BLaER1 treated with 17β-estradiol and CSF1 and Interleukin-3, amounts not matched to agents 10 nM and 100 nM (cell line): ENCODE results near the gene C11orf54.

ENCODE experiments used
- H3K27ac ChIP-seq, 11 experiments: shearing (Covaris generic); formaldehyde crosslinking; 2 replicates each; pipeline ENCODE4 v1.8.1; 2022
- H3K27me3 ChIP-seq, 11 experiments: shearing (Covaris generic); formaldehyde crosslinking; 2 replicates each; pipeline ENCODE4 v1.8.1; 2022
- H3K36me3 ChIP-seq, 11 experiments: shearing (Covaris generic); formaldehyde crosslinking; 2 replicates each; pipeline ENCODE4 v1.8.1; 2022
- H3K4me1 ChIP-seq, 10 experiments: shearing (Covaris generic); formaldehyde crosslinking; 2 replicates each; pipeline ENCODE4 v1.8.1; 2022
- H3K4me2 ChIP-seq, 11 experiments: shearing (Covaris generic); formaldehyde crosslinking; 2 replicates each; pipeline ENCODE4 v1.8.1; 2022
- H3K4me3 ChIP-seq, 10 experiments: shearing (Covaris generic); formaldehyde crosslinking; 2 replicates each; pipeline ENCODE4 v1.8.1; 2022
- H3K9ac ChIP-seq, 11 experiments: shearing (Covaris generic); formaldehyde crosslinking; 2 replicates each; pipeline ENCODE4 v1.8.1; 2022
- H3K9me3 ChIP-seq, 11 experiments: shearing (Covaris generic); formaldehyde crosslinking; replicated peaks in 1 of 11; 2 replicates each; pipeline ENCODE4 v1.8.1; 2022
- H4K20me1 ChIP-seq, 11 experiments: shearing (Covaris generic); formaldehyde crosslinking; 2 replicates each; pipeline ENCODE4 v1.8.1; 2022
- Cebpa-rat ChIP-seq, 11 experiments: shearing (Covaris generic); IDR thresholded peaks; 2 replicates each; pipeline ENCODE4 v1.8.1; 2022

C11orf54 gene

DNA sequence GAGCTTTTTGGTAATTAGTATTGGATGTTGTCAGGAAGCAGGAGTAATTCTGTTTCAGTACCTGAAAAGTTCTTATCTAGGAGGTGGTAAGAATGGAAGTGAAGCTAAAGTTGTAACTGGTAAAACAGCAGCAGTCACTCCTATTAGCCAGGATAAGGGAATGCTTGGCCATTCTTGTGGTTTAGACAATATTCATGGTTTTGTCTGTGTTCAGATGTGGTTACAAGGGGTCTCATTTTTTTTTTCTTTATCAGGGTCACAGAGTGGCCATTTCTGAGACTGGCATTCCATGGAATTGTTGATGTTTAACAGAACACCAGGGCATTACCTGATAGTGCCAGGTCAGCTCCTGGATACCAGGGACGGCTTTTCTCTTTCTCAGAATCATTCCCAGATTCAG lies 24.0 kb upstream of the C11orf54 start:
- Histone ChIP-seq H4K20me1 (no peaks in the 10 kb centered on the region), H3K27me3 (no peaks in the 10 kb centered on the region), H3K36me3 (peaks cover 59 to 93% (median 75%) of the 10 kb centered on the region in 11 experiments), H3K9me3 (peaks cover 0 to 18% (median 4%) of the 10 kb centered on the region in 11 experiments; a peak in 5 of 22 replicates), H3K4me1 (peaks cover 14 to 38% (median 26%) of the 10 kb centered on the region in 10 experiments), H3K4me3 (no peak overlapping the region; a peak in 1 of 20 replicates), H3K9ac (peak overlapping the region in 7 of 11 experiments; percentile 26 to 67 (median 59); a peak in 10 of 22 replicates), H3K27ac (peak overlapping the region in 9 of 11 experiments; percentile 63 to 88 (median 83); a peak in 19 of 22 replicates), H3K4me2 (peak overlapping the region; percentile 68 to 84 (median 71); a peak in 21 of 22 replicates)
- TF ChIP-seq Cebpa-rat (IDR thresholded peaks at IDR 0.05) = no peak

DNA sequence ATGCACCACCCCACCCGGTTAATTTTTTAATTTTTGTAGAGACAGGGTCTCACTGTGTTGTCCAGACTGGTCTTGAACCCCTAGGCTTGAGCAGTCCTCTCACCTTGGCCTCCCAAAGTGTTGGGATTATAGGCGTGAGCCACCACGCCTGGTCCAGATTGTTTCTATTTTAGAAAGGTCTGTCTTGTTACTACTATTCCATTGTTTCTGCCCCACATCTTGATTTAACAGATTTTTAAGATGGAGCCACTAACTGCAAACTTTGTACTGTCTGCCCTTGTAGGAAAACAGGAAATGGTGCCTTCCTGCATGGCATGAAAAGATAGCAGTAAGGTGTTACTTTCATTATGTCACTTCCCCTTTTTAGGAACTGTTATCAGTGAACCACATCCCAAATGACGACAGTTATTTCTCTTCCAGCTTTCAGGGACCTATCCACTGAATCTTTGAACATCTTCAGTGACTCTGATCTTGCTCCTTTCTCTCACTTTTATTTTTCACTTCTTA lies 23.4 kb upstream of the C11orf54 start:
- Histone ChIP-seq H3K4me1 (peaks cover 14 to 38% (median 26%) of the 10 kb centered on the region in 10 experiments), H4K20me1 (no peaks in the 10 kb centered on the region), H3K9me3 (peaks cover 0 to 18% (median 4%) of the 10 kb centered on the region in 11 experiments; a peak in 5 of 22 replicates), H3K9ac (peak overlapping the region in 8 of 11 experiments; percentile 26 to 67 (median 58); a peak in 12 of 22 replicates), H3K27ac (peak overlapping the region in 10 of 11 experiments; percentile 39 to 88 (median 80); a peak in 20 of 22 replicates), H3K4me3 (peak overlapping the region in 3 of 10 experiments; percentile 6 to 33 (median 25); a peak in 3 of 20 replicates), H3K36me3 (peaks cover 60 to 93% (median 78%) of the 10 kb centered on the region in 11 experiments), H3K27me3 (no peaks in the 10 kb centered on the region), H3K4me2 (peak overlapping the region; percentile 68 to 84 (median 71))
- TF ChIP-seq Cebpa-rat (IDR thresholded peaks at IDR 0.05) = no peak

DNA sequence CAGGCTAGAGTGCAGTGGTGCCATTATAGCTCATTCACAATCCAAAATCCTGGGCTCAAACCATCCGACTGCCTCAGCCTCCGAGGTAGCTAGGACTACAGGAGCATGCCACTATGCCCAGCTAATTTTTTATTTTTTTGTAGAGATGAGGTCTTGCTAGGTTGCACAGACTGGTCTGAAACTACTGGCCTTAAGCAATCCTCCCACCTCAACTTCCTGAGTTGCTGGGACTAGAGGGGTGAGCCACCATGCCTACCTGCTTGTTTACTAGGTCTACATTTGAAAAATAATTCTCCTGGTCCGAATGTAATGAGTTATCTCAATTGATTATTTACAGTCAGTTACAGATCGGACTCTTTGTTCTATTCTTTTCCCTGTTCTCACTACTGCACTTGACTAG lies 22.2 kb upstream of the C11orf54 start:
- peaks cover 14 to 38% (median 26%) of the 10 kb centered on the region in 10 experiments for H3K4me1 ChIP-seq
- no peak overlapping the region for H3K4me3 ChIP-seq
- H3K27me3 ChIP-seq = no peaks in the 10 kb centered on the region
- H3K36me3 ChIP-seq = peaks cover 63 to 93% (median 75%) of the 10 kb centered on the region in 11 experiments
- TF ChIP-seq Cebpa-rat (IDR thresholded peaks at IDR 0.05) = no peak
- 0 out of 22 replicates have a peak, but pooled peaks cover 0 to 3% (median 0%) of the 10 kb centered on the region in 11 experiments for H4K20me1 ChIP-seq
- peaks cover 0 to 16% (median 4%) of the 10 kb centered on the region in 11 experiments; a peak in 5 of 22 replicates for H3K9me3 ChIP-seq
- H3K4me2 ChIP-seq = peak overlapping the region in 6 of 11 experiments; percentile 15 to 82 (median 58); a peak in 9 of 22 replicates
- peak overlapping the region in 6 of 11 experiments; percentile 20 to 88 (median 84); a peak in 9 of 22 replicates for H3K27ac ChIP-seq
- no peak overlapping the region for H3K9ac ChIP-seq

DNA sequence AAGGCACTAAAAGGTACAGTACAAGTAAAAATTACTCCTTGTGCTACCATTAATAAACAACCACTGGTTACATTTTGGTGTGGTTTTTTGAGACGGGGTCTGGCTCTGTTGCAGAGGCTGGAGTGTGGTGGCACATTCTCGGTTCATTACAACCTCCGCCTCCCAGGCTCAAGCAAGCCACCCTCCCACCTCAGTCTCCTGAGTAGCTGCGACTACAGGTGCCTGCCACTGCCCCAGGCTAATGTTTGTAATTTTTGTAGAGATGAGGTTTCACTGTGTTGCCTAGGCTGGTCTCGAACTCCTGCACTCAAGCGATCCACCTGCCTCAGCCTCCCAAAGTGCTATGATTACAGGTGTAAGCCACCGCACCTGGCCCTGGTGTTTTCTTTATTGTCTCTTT lies 20.9 kb upstream of the C11orf54 start:
- no peak overlapping the region for H3K27ac ChIP-seq
- no peak overlapping the region for H3K4me2 ChIP-seq
- H3K4me3 ChIP-seq = no peak overlapping the region
- H3K9me3 ChIP-seq = peaks cover 0 to 9% (median 2%) of the 10 kb centered on the region in 11 experiments; a peak in 5 of 22 replicates
- H3K4me1 ChIP-seq = peaks cover 14 to 37% (median 26%) of the 10 kb centered on the region in 10 experiments
- no peak for TF ChIP-seq Cebpa-rat (IDR thresholded peaks at IDR 0.05)
- no peaks in the 10 kb centered on the region for H3K27me3 ChIP-seq
- H4K20me1 ChIP-seq = 0 out of 22 replicates have a peak, but pooled peaks cover 0 to 5% (median 0%) of the 10 kb centered on the region in 11 experiments
- peaks cover 59 to 93% (median 75%) of the 10 kb centered on the region in 11 experiments for H3K36me3 ChIP-seq
- H3K9ac ChIP-seq = no peak overlapping the region

DNA sequence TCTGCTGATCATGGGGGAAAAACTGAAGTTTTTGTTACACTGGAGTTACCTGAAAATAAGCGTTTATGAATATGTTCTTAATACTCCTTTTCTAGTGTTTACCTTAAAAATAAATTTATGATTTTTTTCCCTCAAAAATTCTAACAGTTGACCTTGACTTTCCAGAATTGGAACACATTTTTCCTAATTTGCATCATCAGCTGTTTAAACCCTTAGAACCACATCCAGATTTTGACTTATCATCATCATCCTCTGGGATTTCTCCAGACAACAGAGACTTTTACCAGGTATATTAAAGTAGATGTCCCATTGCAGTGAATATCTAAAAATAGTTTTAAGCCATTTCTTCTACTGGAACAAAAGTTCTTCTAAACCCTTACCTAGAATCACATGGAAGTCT lies 17.4 kb upstream of the C11orf54 start:
- Histone ChIP-seq H3K9me3 (no peaks in the 10 kb centered on the region), H3K4me1 (peaks cover 0 to 6% (median 4%) of the 10 kb centered on the region in 10 experiments; a peak in 12 of 20 replicates), H3K27ac (no peak overlapping the region), H3K36me3 (peaks cover 69 to 99% (median 88%) of the 10 kb centered on the region in 11 experiments), H3K27me3 (no peaks in the 10 kb centered on the region), H3K4me2 (no peak overlapping the region), H3K9ac (no peak overlapping the region), H3K4me3 (no peak overlapping the region), H4K20me1 (peaks cover 1 to 28% (median 22%) of the 10 kb centered on the region in 11 experiments; a peak in 20 of 22 replicates)
- no peak for TF ChIP-seq Cebpa-rat (IDR thresholded peaks at IDR 0.05)

DNA sequence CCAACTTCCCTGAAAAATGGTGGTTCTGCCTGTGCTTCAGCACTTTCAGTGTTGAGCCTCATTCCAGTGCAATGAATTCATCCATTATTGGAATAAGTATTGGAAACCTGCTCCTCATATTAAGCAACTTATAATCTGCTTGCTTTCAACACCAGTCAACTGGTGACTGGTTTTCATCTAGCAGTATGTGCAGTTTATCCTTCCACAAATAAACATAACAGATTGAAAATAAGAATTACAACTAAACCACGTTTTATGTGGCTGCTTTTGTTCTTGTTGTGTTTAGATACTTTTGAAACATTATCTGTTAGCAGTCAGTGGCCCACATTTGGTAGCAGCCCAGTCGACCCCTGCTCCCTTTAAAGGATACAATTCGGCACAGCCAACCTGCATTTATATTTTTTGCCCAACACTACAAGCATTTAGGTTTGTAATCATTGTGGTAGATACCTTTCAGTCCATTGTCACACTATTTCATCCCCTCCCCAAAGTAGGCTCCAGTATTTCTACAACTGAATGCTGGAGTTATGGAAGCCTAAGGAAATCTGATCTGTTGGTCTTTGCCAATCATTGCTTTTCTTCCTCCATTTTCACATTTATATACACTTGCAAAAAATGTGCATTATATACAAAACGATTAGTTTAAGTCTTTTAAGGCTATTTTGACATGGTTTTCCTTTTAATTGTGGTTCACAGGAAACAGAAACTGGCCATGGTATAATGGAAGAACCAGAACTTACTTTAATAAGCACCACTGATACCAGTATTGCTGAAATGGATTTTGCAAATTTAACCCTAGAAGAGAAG lies 13.3 kb upstream of the C11orf54 start:
- H4K20me1 ChIP-seq = peaks cover 42 to 69% (median 62%) of the 10 kb centered on the region in 11 experiments
- TF ChIP-seq Cebpa-rat (IDR thresholded peaks at IDR 0.05) = no peak
- no peak overlapping the region for H3K27ac ChIP-seq
- H3K27me3 ChIP-seq = no peaks in the 10 kb centered on the region
- H3K4me1 ChIP-seq = peaks cover 0 to 2% (median 1%) of the 10 kb centered on the region in 10 experiments; a peak in 13 of 20 replicates
- peaks cover 87 to 100% (median 99%) of the 10 kb centered on the region in 11 experiments for H3K36me3 ChIP-seq
- no peak overlapping the region for H3K4me2 ChIP-seq
- no peak overlapping the region for H3K4me3 ChIP-seq
- H3K9ac ChIP-seq = no peak overlapping the region
- no peaks in the 10 kb centered on the region for H3K9me3 ChIP-seq

DNA sequence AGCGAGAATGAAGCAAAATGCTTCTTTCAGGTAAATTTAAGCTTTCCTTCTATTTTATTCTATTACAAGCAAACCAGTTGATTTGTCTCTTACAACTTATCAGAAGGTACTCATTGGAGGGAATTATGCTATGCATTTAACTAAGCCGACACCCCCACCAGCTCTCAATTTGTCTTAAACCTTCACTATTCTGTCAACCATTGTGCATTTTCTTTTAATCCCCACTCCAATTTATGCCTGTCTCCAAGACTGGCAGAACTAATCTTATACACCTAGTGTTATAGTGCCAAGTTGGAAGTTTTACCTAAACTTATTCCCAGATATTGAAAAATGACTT lies 12.7 kb upstream of the C11orf54 start:
- H4K20me1 ChIP-seq = peaks cover 48 to 75% (median 68%) of the 10 kb centered on the region in 11 experiments
- no peak overlapping the region for H3K27ac ChIP-seq

DNA sequence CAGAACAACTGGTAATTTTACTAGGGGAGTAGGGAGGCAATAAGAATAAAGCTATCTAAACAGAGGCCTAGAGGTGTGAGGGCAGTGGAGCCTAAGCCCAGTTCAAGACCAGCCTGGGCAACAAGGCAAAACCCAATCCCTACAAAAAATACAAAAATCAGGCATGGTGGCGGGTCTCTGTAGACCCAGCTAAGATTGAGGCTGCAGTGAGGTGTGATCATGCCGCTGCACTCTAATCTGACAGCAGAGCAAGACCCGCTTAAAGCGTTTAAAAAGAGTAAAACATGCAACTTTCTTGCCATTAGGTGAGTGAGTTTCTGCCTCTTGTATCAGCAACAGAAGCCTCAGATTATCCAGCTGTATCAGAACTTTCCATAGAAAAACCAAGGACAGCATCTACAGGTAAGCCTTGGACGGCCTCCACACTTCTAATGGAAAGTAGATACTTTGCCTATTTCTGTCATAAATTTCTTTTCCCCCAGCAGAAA lies 12.3 kb upstream of the C11orf54 start:
- H3K9me3 ChIP-seq = no peaks in the 10 kb centered on the region
- no peaks in the 10 kb centered on the region for H3K27me3 ChIP-seq
- H3K4me2 ChIP-seq = no peak overlapping the region
- H3K4me3 ChIP-seq = no peak overlapping the region
- H4K20me1 ChIP-seq = peaks cover 52 to 79% (median 72%) of the 10 kb centered on the region in 11 experiments
- H3K27ac ChIP-seq = no peak overlapping the region
- no peak overlapping the region for H3K9ac ChIP-seq
- peaks cover 8 to 12% (median 11%) of the 10 kb centered on the region in 10 experiments; a peak in 18 of 20 replicates for H3K4me1 ChIP-seq
- no peak for TF ChIP-seq Cebpa-rat (IDR thresholded peaks at IDR 0.05)
- peaks cover 89 to 100% (median 99%) of the 10 kb centered on the region in 11 experiments for H3K36me3 ChIP-seq

More for the DNA sequence above, 12.7 kb upstream of the C11orf54 start:
- H3K4me3 ChIP-seq = no peak overlapping the region
- no peaks in the 10 kb centered on the region for H3K27me3 ChIP-seq
- H3K9ac ChIP-seq = no peak overlapping the region
- H3K36me3 ChIP-seq = peaks cover 87 to 100% (median 99%) of the 10 kb centered on the region in 11 experiments
- TF ChIP-seq Cebpa-rat (IDR thresholded peaks at IDR 0.05) = no peak
- H3K9me3 ChIP-seq = no peaks in the 10 kb centered on the region
- H3K4me2 ChIP-seq = no peak overlapping the region
- peaks cover 5 to 8% (median 7%) of the 10 kb centered on the region in 10 experiments; a peak in 16 of 20 replicates for H3K4me1 ChIP-seq
